Keratinocyte (primary cell): Measurements from ENCODE around the gene MLEC. TPM values are rescaled to one million over a fixed set of nuclear protein-coding genes. Genes with fewer than 3 reads are reported as not detected.
A peak's percentile ranks its signal among the peaks of the same experiment; 100 is the strongest.
"Not testable (repeated sequence)": the region's sequence is repeated elsewhere in the genome, so short reads cannot be mapped to it uniquely, and the experiment has no call there.

Source experiments
- DNase-seq: peaks from one replicate; pipeline ENCODE4 v3.0.0-alpha.2; 2011; ENCODE audit warnings: low read depth, missing footprints, low spot score
- FAIRE-seq: peaks from 2 replicates; lab custom pipeline; 2011; peaks lifted over from hg19 to GRCh38; lab: Jason Lieb, UNC
- H2AFZ ChIP-seq: 2 replicates; pipeline ENCODE4 v1.6.0; 2012; ENCODE audit warnings: low read length, control low read depth, inconsistent platforms; ENCODE audit not compliant: control insufficient read depth
- H3K27ac ChIP-seq: 2 replicates; pipeline ENCODE4 v1.5.1; 2011; ENCODE audit warnings: low read length; ENCODE audit not compliant: control insufficient read depth, insufficient read depth
- H3K27me3 ChIP-seq: 3 replicates; pipeline ENCODE4 v1.6.0; 2011; ENCODE audit warnings: low read length; ENCODE audit not compliant: control insufficient read depth, insufficient read depth; ENCODE audit errors: extremely low read depth
- H3K36me3 ChIP-seq, 2 experiments: 2 replicates in 1 of 2; 3 replicates in 1 of 2; pipeline ENCODE4 v1.5.1; 2011; ENCODE audit warnings: low read length in 2 of 2, mild to moderate bottlenecking in 1 of 2; ENCODE audit not compliant: control insufficient read depth in 2 of 2, insufficient read depth in 2 of 2; ENCODE audit errors: extremely low read depth in 1 of 2
- H3K4me1 ChIP-seq: 3 replicates; pipeline ENCODE4 v1.5.1; 2011; ENCODE audit warnings: low read length; ENCODE audit not compliant: control insufficient read depth, insufficient read depth; ENCODE audit errors: extremely low read depth
- H3K4me2 ChIP-seq: 3 replicates; pipeline ENCODE4 v1.6.0; 2011; ENCODE audit warnings: low read depth, low read length; ENCODE audit not compliant: control insufficient read depth, insufficient read depth; ENCODE audit errors: extremely low read depth
- H3K4me3 ChIP-seq, 3 experiments: fragments of 200-600 bp in 1 of 3; sonication (generic) in 1 of 3; 2 replicates in 2 of 3; 3 replicates in 1 of 3; pipeline ENCODE4 v1.5.1; 2011 to 2016; ENCODE audit warnings: low read length in 3 of 3, mild to moderate bottlenecking in 3 of 3, control low read depth in 2 of 3, inconsistent platforms in 1 of 3, low read depth in 1 of 3, mixed read lengths in 1 of 3, mixed run types in 1 of 3, moderate library complexity in 1 of 3; ENCODE audit not compliant: control insufficient read depth in 2 of 3, insufficient read depth in 2 of 3; ENCODE audit errors: extremely low read depth in 1 of 3
- H3K79me2 ChIP-seq: 2 replicates; pipeline ENCODE4 v1.6.0; 2012; ENCODE audit warnings: low read length; ENCODE audit not compliant: control insufficient read depth, insufficient read depth
- H3K9ac ChIP-seq: 3 replicates; pipeline ENCODE4 v1.6.0; 2011; ENCODE audit warnings: low read length; ENCODE audit not compliant: control insufficient read depth, insufficient read depth; ENCODE audit errors: extremely low read depth
- H3K9me1 ChIP-seq: 3 replicates; pipeline ENCODE4 v1.6.0; 2011; ENCODE audit warnings: low read length; ENCODE audit not compliant: control insufficient read depth, insufficient read depth; ENCODE audit errors: extremely low read depth
- H3K9me3 ChIP-seq: 2 replicates; pipeline ENCODE4 v1.5.1; 2012; ENCODE audit warnings: low read depth, low read length; ENCODE audit not compliant: control insufficient read depth
- H4K20me1 ChIP-seq: 3 replicates; pipeline ENCODE4 v1.6.0; 2011; ENCODE audit warnings: low read length; ENCODE audit not compliant: control insufficient read depth, insufficient read depth; ENCODE audit errors: extremely low read depth
- CTCF ChIP-seq, 3 experiments: IDR thresholded peaks in 1 of 3; conservative IDR thresholded peaks in 1 of 3; optimal IDR thresholded peaks in 1 of 3; 2 replicates in 2 of 3; 3 replicates in 1 of 3; pipeline versions ENCODE3 to v1.5.1; 2011; ENCODE audit warnings: low read length in 3 of 3, mild to moderate bottlenecking in 3 of 3, moderate library complexity in 2 of 3, control low read depth in 1 of 3, inconsistent platforms in 1 of 3; ENCODE audit not compliant: insufficient read depth in 2 of 3; ENCODE audit errors: extremely low read depth in 1 of 3
- EZH2 ChIP-seq: IDR thresholded peaks from one replicate; pipeline ENCODE4 v1.6.1; 2012; ENCODE audit warnings: inconsistent platforms, mild to moderate bottlenecking, low read length, moderate library complexity
- dilution Hi-C: fragments of 300-500 bp; cut with MboI; formaldehyde crosslinking; loops from one replicate; pipeline ENCODE4 v1.7.0; 2020; ENCODE audit warnings: low sequenced_read_pairs; ENCODE audit not compliant: extremely low pct_ligation_motif_present
- polyA plus RNA-seq, 5 experiments: library from polyadenylated mRNA; depleted of rRNA in 3 of 5; stranded (reverse) in 3 of 5; stranded (forward) in 1 of 5; unstranded in 1 of 5; fragments of >200 nt; gene quantifications; 1 replicate in 1 of 5; 2 replicates in 3 of 5; 3 replicates in 1 of 5; pipeline versions ENCODE4 v1.2.1 to v1.2.3, GENCODE V29; 2011 to 2012; ENCODE audit warnings: missing spikeins in 2 of 5, low read depth in 1 of 5, low replicate concordance in 1 of 5

The MLEC gene
- polyA plus RNA-seq, 1 donor (not counting 4 experiments of a cell fraction or from before 2014, with no cell fraction given) = 65.2 TPM

GRCh38 chr12:120668868-120669840 lies 17.8 kb upstream of the MLEC start:
- H2AFZ ChIP-seq = peak overlapping the region; percentile 64
- peak overlapping the region; percentile 49 for H3K4me2 ChIP-seq
- H3K9ac ChIP-seq = no peak overlapping the region
- no peaks in the 10 kb centered on the region for H3K27me3 ChIP-seq
- TF ChIP-seq CTCF (optimal IDR thresholded peaks at IDR 0.05 in 1 of 3, IDR thresholded peaks at IDR 0.05 in 1 of 3, conservative IDR thresholded peaks at IDR 0.05 in 1 of 3; ENCODE audit: extremely low read depth in 1 of 3, insufficient read depth in 2 of 3, low read length in 3 of 3) (no peak), EZH2 (no peak)
- DNase-seq = no peak
- H3K9me3 ChIP-seq = no peaks in the 10 kb centered on the region
- dilution Hi-C loops = no loop called here
- H3K4me1 ChIP-seq = peaks cover 5% of the 10 kb centered on the region
- no peaks in the 10 kb centered on the region for H3K9me1 ChIP-seq
- H3K79me2 ChIP-seq = no peaks in the 10 kb centered on the region
- H3K27ac ChIP-seq = no peak overlapping the region
- no peaks in the 10 kb centered on the region for H3K36me3 ChIP-seq
- H3K4me3 ChIP-seq = peak overlapping the region in 1 of 3 experiments; percentile 7
- peak; percentile 49 for FAIRE-seq
- no peaks in the 10 kb centered on the region for H4K20me1 ChIP-seq

GRCh38 chr12:120670237-120670636 lies 16.7 kb upstream of the MLEC start:
- H3K4me1 ChIP-seq, dilution Hi-C loops, H3K79me2 ChIP-seq, DNase-seq, H2AFZ ChIP-seq, H3K9me3 ChIP-seq, H4K20me1 ChIP-seq, H3K9ac ChIP-seq, H3K9me1 ChIP-seq, FAIRE-seq, H3K27ac ChIP-seq, H3K36me3 ChIP-seq, H3K4me2 ChIP-seq, H3K4me3 ChIP-seq, H3K27me3 ChIP-seq: not testable (repeated sequence)
